ENCODE data around the gene FRAT1.

FRAT1 gene

DNA sequence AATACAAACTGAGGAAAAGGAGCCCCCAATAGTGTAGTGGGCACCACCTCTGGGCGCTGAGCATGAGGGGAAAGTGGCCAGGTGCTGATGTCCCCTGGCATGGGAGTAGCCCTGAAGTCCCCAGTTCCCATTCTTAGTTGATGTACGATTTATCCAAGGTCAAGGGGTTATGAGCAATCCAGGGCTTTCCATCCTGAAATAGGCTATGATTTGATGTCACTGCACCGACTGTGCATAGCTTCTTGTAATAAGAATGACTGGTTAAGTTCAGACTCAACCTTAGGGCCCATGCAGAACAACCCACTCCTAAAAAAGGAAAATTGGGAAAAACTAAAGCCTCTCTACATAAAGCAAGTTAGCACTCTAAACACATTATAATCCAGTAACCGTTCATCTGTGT, 4.4 kb downstream of the FRAT1 start:
- FAIRE-seq = no peak
- no peak for DNase-seq (ENCODE audit: insufficient read length, low spot score)
- TF ChIP-seq SPI1 (IDR thresholded peaks at IDR 0.05; ENCODE audit: low read depth, low read length) (no peak), POU2F2 (IDR thresholded peaks at IDR 0.05; ENCODE audit: low read depth, low read length) (no peak), TAF1 (IDR thresholded peaks at IDR 0.05; ENCODE audit: low read depth, low read length) (no peak), PAX5 (IDR thresholded peaks at IDR 0.05; ENCODE audit: insufficient read depth, low read length, severe bottlenecking) (no peak), POLR2A (IDR thresholded peaks at IDR 0.05; ENCODE audit: low read depth, low read length) (no peak), POLR2AphosphoS5 (IDR thresholded peaks at IDR 0.05; ENCODE audit: low read depth, low read length) (no peak)

DNA sequence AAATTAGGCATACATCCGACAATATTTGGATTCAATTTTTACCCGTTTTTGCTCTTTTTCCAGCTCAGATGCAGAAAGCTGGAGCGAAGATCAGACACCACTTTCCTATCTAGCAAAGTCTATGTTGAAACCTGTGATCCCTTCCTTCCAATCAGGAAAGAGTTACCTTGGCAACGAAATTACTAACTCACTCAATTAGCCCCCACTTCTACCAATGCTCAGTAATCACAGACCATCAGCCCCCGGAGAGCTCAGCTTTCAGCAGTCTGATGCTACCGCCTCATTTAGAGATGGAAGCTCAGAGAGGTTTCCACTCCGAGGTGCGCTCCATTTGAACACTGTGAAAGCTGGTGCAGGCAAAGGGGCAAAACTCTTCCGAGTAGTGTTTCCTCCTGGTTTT, 6.7 kb downstream of the FRAT1 start:
- DNase-seq (ENCODE audit: insufficient read length, low spot score) = no peak
- TF ChIP-seq TAF1 (IDR thresholded peaks at IDR 0.05; ENCODE audit: low read depth, low read length) = no peak
- no peak for TF ChIP-seq POLR2AphosphoS5 (IDR thresholded peaks at IDR 0.05; ENCODE audit: low read depth, low read length)
- no peak for TF ChIP-seq POLR2A (IDR thresholded peaks at IDR 0.05; ENCODE audit: low read depth, low read length)
- TF ChIP-seq SPI1 (IDR thresholded peaks at IDR 0.05; ENCODE audit: low read depth, low read length) = no peak
- no peak for TF ChIP-seq POU2F2 (IDR thresholded peaks at IDR 0.05; ENCODE audit: low read depth, low read length)
- TF ChIP-seq PAX5 (IDR thresholded peaks at IDR 0.05; ENCODE audit: insufficient read depth, low read length, severe bottlenecking) = no peak
- no peak for FAIRE-seq

DNA sequence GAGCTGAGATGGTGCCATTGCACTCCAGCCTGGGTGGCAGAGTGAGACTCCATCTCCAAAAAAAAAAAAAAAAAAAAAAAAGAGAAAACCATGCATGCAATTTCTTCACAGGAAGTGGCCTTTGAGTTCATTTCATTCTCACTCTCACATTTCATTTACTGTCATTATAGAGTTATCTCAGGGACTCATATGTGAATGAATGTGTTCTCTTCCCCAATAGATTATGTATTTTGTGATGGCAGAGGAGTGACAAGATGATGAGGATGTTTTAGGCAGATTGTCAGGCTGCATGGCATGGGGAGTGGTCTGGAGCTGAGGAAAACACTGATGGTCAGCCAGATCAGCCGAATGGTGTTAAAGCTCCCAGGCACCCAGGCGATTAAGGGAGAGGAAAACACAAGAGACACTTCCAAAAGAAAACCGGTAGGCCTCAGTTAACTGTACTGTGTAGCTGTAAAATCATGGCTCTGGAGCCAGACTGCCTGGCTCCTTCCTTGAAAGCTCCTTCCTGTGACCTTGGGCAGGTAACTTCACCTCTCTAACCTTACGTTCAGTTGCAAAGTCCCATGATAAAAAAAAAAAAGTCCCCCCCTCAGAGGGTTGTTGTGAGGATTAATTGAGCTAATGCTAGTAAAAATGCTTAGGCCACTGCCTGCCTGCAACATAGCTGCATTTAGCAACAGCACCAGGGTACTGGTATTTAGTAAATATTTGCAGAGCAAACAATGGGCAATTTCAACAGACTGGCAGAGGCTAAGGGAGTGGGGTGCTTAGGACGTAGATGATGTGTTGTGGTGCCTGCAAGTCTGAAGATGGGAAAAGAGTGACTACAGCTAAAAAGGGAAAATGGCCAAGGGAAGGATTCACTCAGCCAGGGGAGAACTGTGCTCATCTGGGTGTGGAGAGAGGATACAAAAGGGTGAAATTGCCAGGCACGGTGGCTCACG, 8.6 kb downstream of the FRAT1 start:
- DNase-seq (ENCODE audit: insufficient read length, low spot score) (no peak), FAIRE-seq (no peak)
- TF ChIP-seq SPI1 (IDR thresholded peaks at IDR 0.05; ENCODE audit: low read depth, low read length) (no peak), POU2F2 (IDR thresholded peaks at IDR 0.05; ENCODE audit: low read depth, low read length) (no peak), POLR2AphosphoS5 (IDR thresholded peaks at IDR 0.05; ENCODE audit: low read depth, low read length) (no peak), POLR2A (IDR thresholded peaks at IDR 0.05; ENCODE audit: low read depth, low read length) (no peak), PAX5 (IDR thresholded peaks at IDR 0.05; ENCODE audit: insufficient read depth, low read length, severe bottlenecking) (no peak), TAF1 (IDR thresholded peaks at IDR 0.05; ENCODE audit: low read depth, low read length) (no peak)

DNA sequence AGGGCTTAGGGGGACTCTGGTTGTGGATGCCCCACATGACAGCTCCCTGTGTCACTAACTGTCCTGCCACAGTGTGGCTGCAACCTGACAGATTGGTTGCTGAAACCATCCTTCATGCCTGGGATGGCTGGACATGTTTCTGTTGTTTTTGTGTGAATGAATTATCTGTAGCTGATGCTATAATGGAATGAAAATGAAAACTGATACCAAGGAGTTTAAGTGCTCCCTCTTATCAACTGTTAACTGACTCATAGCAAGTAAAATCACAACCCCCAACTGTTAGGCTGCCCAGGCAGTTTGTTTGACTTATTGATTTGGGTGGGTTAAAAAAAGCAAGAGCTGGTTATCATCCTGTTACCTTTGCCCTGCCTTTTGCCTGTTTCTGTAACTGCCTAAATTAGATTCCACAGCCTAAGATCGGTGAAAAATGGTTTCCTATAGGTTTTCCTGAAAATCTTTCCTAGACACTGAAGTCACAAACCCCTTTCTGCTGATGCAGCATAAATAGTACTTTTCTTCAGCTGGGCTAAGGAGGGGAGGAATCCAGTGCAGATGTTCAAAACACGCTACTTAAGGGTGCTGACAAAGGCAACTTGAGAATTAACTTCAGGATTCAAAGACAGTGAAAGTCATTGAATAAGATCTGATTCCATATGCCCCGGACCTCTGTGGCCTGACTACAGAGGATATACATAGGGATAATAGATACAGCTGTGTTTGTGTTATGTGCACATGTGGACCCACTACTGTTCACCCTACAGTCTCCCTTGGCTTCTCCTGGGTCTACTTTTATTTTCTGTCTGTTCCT, 9.8 kb downstream of the FRAT1 start:
- FAIRE-seq (peak; percentile 58), DNase-seq (ENCODE audit: insufficient read length, low spot score) (no peak)
- TF ChIP-seq POU2F2 (IDR thresholded peaks at IDR 0.05; ENCODE audit: low read depth, low read length) (no peak), POLR2A (IDR thresholded peaks at IDR 0.05; ENCODE audit: low read depth, low read length) (no peak), PAX5 (IDR thresholded peaks at IDR 0.05; ENCODE audit: insufficient read depth, low read length, severe bottlenecking) (no peak), TAF1 (IDR thresholded peaks at IDR 0.05; ENCODE audit: low read depth, low read length) (no peak), POLR2AphosphoS5 (IDR thresholded peaks at IDR 0.05; ENCODE audit: low read depth, low read length) (no peak), SPI1 (IDR thresholded peaks at IDR 0.05; ENCODE audit: low read depth, low read length) (no peak)

DNA sequence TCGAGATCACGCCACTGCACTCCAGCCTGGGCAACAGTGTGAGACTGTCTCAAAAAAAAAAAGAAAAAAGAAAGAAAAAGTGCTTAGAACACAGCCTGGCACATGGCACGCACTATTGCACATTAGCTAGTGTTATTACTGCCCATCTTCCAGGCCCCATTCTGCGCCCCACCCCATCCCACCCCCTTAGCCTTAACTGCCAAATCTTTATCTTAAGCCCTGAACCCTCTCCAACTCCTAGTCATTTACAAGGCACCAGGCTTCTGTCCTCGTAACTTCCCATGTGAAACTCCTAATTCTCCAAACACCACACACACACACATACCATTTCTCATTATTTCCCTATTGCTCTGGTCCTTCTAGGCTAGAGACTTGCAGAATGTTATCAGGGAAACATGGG, 10.7 kb downstream of the FRAT1 start:
- no peak for TF ChIP-seq TAF1 (IDR thresholded peaks at IDR 0.05; ENCODE audit: low read depth, low read length)
- TF ChIP-seq POU2F2 (IDR thresholded peaks at IDR 0.05; ENCODE audit: low read depth, low read length) = no peak
- TF ChIP-seq SPI1 (IDR thresholded peaks at IDR 0.05; ENCODE audit: low read depth, low read length) = no peak
- no peak for TF ChIP-seq POLR2A (IDR thresholded peaks at IDR 0.05; ENCODE audit: low read depth, low read length)
- no peak for TF ChIP-seq PAX5 (IDR thresholded peaks at IDR 0.05; ENCODE audit: insufficient read depth, low read length, severe bottlenecking)
- no peak for TF ChIP-seq POLR2AphosphoS5 (IDR thresholded peaks at IDR 0.05; ENCODE audit: low read depth, low read length)
- FAIRE-seq (no peak), DNase-seq (ENCODE audit: insufficient read length, low spot score) (no peak)

GRCh38 chr10:97331153-97331703, 12.2 kb downstream of the FRAT1 start:
- no peak for FAIRE-seq
- DNase-seq (ENCODE audit: insufficient read length, low spot score) = no peak
- TF ChIP-seq SPI1 (IDR thresholded peaks at IDR 0.05; ENCODE audit: low read depth, low read length) (no peak), POU2F2 (IDR thresholded peaks at IDR 0.05; ENCODE audit: low read depth, low read length) (no peak), PAX5 (IDR thresholded peaks at IDR 0.05; ENCODE audit: insufficient read depth, low read length, severe bottlenecking) (no peak)

DNA sequence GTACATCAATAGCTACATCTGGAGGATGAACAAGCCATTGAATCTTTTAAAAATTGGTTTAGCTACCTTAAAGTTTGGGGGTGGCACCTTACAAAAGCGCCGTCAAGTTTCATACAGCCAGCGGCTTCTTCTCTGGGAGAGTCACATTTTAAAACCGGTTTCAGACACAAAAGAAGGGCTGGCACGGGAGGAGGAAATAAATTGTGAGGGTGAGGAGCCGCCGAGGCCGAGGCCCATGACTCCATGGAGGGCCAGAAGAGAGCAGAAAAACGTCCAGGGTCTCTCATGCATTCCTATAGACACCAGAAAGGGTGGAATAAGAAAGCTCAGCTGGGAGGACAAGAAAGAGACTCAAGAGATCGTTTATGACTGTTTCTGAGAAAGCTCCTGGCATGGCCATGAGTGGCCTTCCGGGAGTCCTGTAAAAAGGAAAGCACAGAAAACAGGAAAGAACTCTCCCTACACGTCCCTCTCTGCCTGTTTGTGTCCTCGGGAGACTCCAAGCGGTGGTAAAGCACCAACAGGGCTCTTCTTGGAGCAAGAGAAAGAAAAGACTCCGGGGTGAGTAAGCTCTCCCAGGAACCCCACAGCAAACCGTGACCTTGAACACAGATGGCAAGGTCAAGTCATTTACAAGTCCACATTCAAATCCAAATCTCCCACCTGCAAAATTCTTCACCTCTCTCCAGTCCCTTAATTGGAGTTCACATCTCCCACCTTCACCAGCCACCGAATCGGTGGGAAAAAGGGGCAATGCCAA, 13.7 kb downstream of the FRAT1 start:
- DNase-seq (ENCODE audit: insufficient read length, low spot score) (no peak), FAIRE-seq (no peak)
- TF ChIP-seq POLR2AphosphoS5 (IDR thresholded peaks at IDR 0.05; ENCODE audit: low read depth, low read length) = no peak
- TF ChIP-seq SPI1 (IDR thresholded peaks at IDR 0.05; ENCODE audit: low read depth, low read length) = no peak
- TF ChIP-seq POU2F2 (IDR thresholded peaks at IDR 0.05; ENCODE audit: low read depth, low read length) = no peak
- no peak for TF ChIP-seq POLR2A (IDR thresholded peaks at IDR 0.05; ENCODE audit: low read depth, low read length)

- FAIRE-seq (no peak), DNase-seq (ENCODE audit: insufficient read length, low spot score) (no peak)
- no peak for TF ChIP-seq POLR2A (IDR thresholded peaks at IDR 0.05; ENCODE audit: low read depth, low read length)
- no peak for TF ChIP-seq PAX5 (IDR thresholded peaks at IDR 0.05; ENCODE audit: insufficient read depth, low read length, severe bottlenecking)
- TF ChIP-seq SPI1 (IDR thresholded peaks at IDR 0.05; ENCODE audit: low read depth, low read length) = no peak
- no peak for TF ChIP-seq POU2F2 (IDR thresholded peaks at IDR 0.05; ENCODE audit: low read depth, low read length)
- no peak for TF ChIP-seq TAF1 (IDR thresholded peaks at IDR 0.05; ENCODE audit: low read depth, low read length)
Measured at GRCh38 chr10:97333351-97333600, 14.2 kb downstream of the FRAT1 start.
